ENCODE measurements around the gene PEX14. TPM values are rescaled to one million over a fixed set of nuclear protein-coding genes. Genes with fewer than 3 reads are reported as not detected.

PEX14 gene
- total RNA-seq, 1 experiment from 2014 or later: 29.3 TPM

GRCh38 chr1:10515976-10516750 is 41.4 kb downstream of the PEX14 start:
- peaks cover 3% of the 10 kb centered on the region; the same call in 1 of the 2 replicates for H4K20me1 ChIP-seq (ENCODE audit: insufficient read depth)
- peaks cover 2 to 5% of the 10 kb centered on the region in 2 experiments for H3K4me1 ChIP-seq (ENCODE audit: control insufficient read depth in 1 of 2, insufficient read depth in 2 of 2, low read length in 2 of 2)
- H3K9ac ChIP-seq (ENCODE audit: low read length): no peak overlapping the region
- DNase-seq (ENCODE audit: low read depth, low spot score): no peak
- ChIA-PET POLR2A (no interaction called here), RAD21 (ENCODE audit: low non-redundant PET in 1 of 2, low total read pairs in 2 of 2, uncharacterized antibody in 2 of 2, unreplicated experiment in 2 of 2) (no interaction called here), CTCF (no interaction called here)
- no TSS peak for BruUV-seq (replicated peaks)
- no peaks in the 10 kb centered on the region for H3K9me2 ChIP-seq (ENCODE audit: insufficient read depth)
- H3K9me3 ChIP-seq (ENCODE audit: control insufficient read depth in 1 of 2, insufficient read depth in 1 of 2, low read depth in 1 of 2, low read length in 2 of 2): no peaks in the 10 kb centered on the region
- H3K27ac ChIP-seq (ENCODE audit: low read depth, low read length): no peak overlapping the region
- H3K27me3 ChIP-seq (ENCODE audit: insufficient read depth, low read length): no peaks in the 10 kb centered on the region
- H3K4me2 ChIP-seq (ENCODE audit: low read length): no peak overlapping the region
- peaks cover 84% of the 10 kb centered on the region for H3K79me2 ChIP-seq (ENCODE audit: insufficient read depth, low read length)
- ATAC-seq: no peak
- TF ChIP-seq EZH2phosphoT487 (IDR thresholded peaks at IDR 0.05; ENCODE audit: borderline replicate concordance) (no peak), EGR1 (IDR thresholded peaks at IDR 0.05; ENCODE audit: low read depth) (no peak), MAX (IDR thresholded peaks at IDR 0.05) (no peak)
- no peaks in the 10 kb centered on the region for H3K36me3 ChIP-seq (ENCODE audit: control insufficient read depth in 1 of 2, insufficient read depth in 2 of 2, low read length in 2 of 2)
- H3K4me3 ChIP-seq (replicated peaks in 1 of 2; ENCODE audit: low read depth in 1 of 2, low read length in 2 of 2): no peak overlapping the region
- intact Hi-C loops (cut with micrococcal nuclease): loop anchor here (2.0 kb wide), 1 partner anchor 351 kb away; no protein-coding TSS in a partner anchor
- no peak overlapping the region for H2AFZ ChIP-seq (ENCODE audit: low read depth, low read length, poor library complexity, severe bottlenecking)

- Histone ChIP-seq H3K36me3 (ENCODE audit: control insufficient read depth in 1 of 2, insufficient read depth in 2 of 2, low read length in 2 of 2) (no peaks in the 10 kb centered on the region), H3K4me1 (ENCODE audit: control insufficient read depth in 1 of 2, insufficient read depth in 2 of 2, low read length in 2 of 2) (no peaks in the 10 kb centered on the region), H3K4me3 (replicated peaks in 1 of 2; ENCODE audit: low read depth in 1 of 2, low read length in 2 of 2) (no peak overlapping the region), H3K4me2 (ENCODE audit: low read length) (no peak overlapping the region), H3K9ac (ENCODE audit: low read length) (no peak overlapping the region), H3K79me2 (ENCODE audit: insufficient read depth, low read length) (peaks cover 75% of the 10 kb centered on the region), H3K27ac (ENCODE audit: low read depth, low read length) (no peak overlapping the region), H3K27me3 (ENCODE audit: insufficient read depth, low read length) (no peaks in the 10 kb centered on the region), H4K20me1 (ENCODE audit: insufficient read depth) (no peaks in the 10 kb centered on the region), H2AFZ (ENCODE audit: low read depth, low read length, poor library complexity, severe bottlenecking) (no peak overlapping the region), H3K9me2 (ENCODE audit: insufficient read depth) (no peaks in the 10 kb centered on the region), H3K9me3 (ENCODE audit: control insufficient read depth in 1 of 2, insufficient read depth in 1 of 2, low read depth in 1 of 2, low read length in 2 of 2) (no peaks in the 10 kb centered on the region)
- intact Hi-C loops (cut with micrococcal nuclease): no loop called here
- no TSS peak for BruUV-seq (replicated peaks)
- DNase-seq (ENCODE audit: low read depth, low spot score): no peak
- POLR2A ChIA-PET: no interaction called here
- CTCF ChIA-PET: no interaction called here
- ATAC-seq: no peak
- RAD21 ChIA-PET (ENCODE audit: low non-redundant PET in 1 of 2, low total read pairs in 2 of 2, uncharacterized antibody in 2 of 2, unreplicated experiment in 2 of 2): no interaction called here
- TF ChIP-seq POLR2AphosphoS5 (IDR thresholded peaks at IDR 0.05; ENCODE audit: low read depth, low read length) (no peak), CBX3 (IDR thresholded peaks at IDR 0.05; ENCODE audit: low read depth) (no peak), EGR1 (IDR thresholded peaks at IDR 0.05; ENCODE audit: low read depth) (no peak), ZBTB33 (IDR thresholded peaks at IDR 0.05; ENCODE audit: extremely low read depth, insufficient replicate concordance, low read length) (no peak), FOSL1 (IDR thresholded peaks at IDR 0.05; ENCODE audit: low read depth) (no peak), SP1 (IDR thresholded peaks at IDR 0.05; ENCODE audit: low read depth) (no peak), EZH2 (IDR thresholded peaks at IDR 0.05) (no peak), TCF7L2 (IDR thresholded peaks at IDR 0.05; ENCODE audit: borderline replicate concordance, extremely low read depth, insufficient read depth, insufficient read length) (no peak), CTCF (IDR thresholded peaks at IDR 0.05 in 2 of 3, conservative IDR thresholded peaks at IDR 0.05 in 1 of 3; ENCODE audit: borderline replicate concordance in 1 of 3, insufficient read depth in 1 of 3, low read depth in 2 of 3, low read length in 2 of 3) (no peak), RAD21 (IDR thresholded peaks at IDR 0.05; ENCODE audit: low read depth) (no peak), JUND (IDR thresholded peaks at IDR 0.05) (no peak), ATF3 (IDR thresholded peaks at IDR 0.05) (no peak), EZH2phosphoT487 (IDR thresholded peaks at IDR 0.05; ENCODE audit: borderline replicate concordance) (no peak)
Observed at GRCh38 chr1:10516925-10517676, 42.4 kb downstream of the PEX14 start.
